Fibroblast of skin of abdomen (primary cell): Measurements from ENCODE around the gene SLC25A18.
A peak's percentile ranks its signal among the peaks of the same experiment; 100 is the strongest.

ENCODE experiments used
- DNase-seq: peaks from one replicate; pipeline ENCODE4 v3.0.0-alpha.2; 2013

SLC25A18 gene

GRCh38 chr22:17570851-17571631 is 7.7 kb downstream of the SLC25A18 start:
- DNase-seq, result peak; percentile 65

- no peak for DNase-seq
Measured at GRCh38 chr22:17575151-17575550, 11.9 kb downstream of the SLC25A18 start.

GRCh38 chr22:17575681-17576080 is 12.4 kb downstream of the SLC25A18 start:
- no peak for DNase-seq

- DNase-seq, result peak; percentile 88
Measured at GRCh38 chr22:17576470-17576869, 13.2 kb downstream of the SLC25A18 start.

- peak; percentile 44 for DNase-seq
Measured at GRCh38 chr22:17578136-17578754, 14.9 kb downstream of the SLC25A18 start.

- DNase-seq, result no peak
Measured at GRCh38 chr22:17579535-17579981, 16.3 kb downstream of the SLC25A18 start.

- no peak for DNase-seq
Measured at GRCh38 chr22:17580441-17581031, 17.2 kb downstream of the SLC25A18 start.

- no peak for DNase-seq
Measured at GRCh38 chr22:17581056-17581455, 17.8 kb downstream of the SLC25A18 start.

- DNase-seq, result no peak
Measured at GRCh38 chr22:17581631-17582030, 18.3 kb downstream of the SLC25A18 start.

GRCh38 chr22:17583151-17583550 is 19.9 kb downstream of the SLC25A18 start:
- DNase-seq, result no peak

- DNase-seq, result no peak
Measured at GRCh38 chr22:17586831-17587440, 23.6 kb downstream of the SLC25A18 start.

GRCh38 chr22:17587629-17588028 is 24.3 kb downstream of the SLC25A18 start:
- DNase-seq, result no peak

- DNase-seq, result no peak
Measured at GRCh38 chr22:17588606-17589005, 25.3 kb downstream of the SLC25A18 start.

- no peak for DNase-seq
Measured at GRCh38 chr22:17589810-17590375, 26.6 kb downstream of the SLC25A18 start.

- DNase-seq, result no peak
Measured at GRCh38 chr22:17590586-17590985, 27.3 kb downstream of the SLC25A18 start.

- no peak for DNase-seq
Measured at GRCh38 chr22:17592201-17592600, 28.9 kb downstream of the SLC25A18 start.

GRCh38 chr22:17596226-17596625 is 32.9 kb downstream of the SLC25A18 start:
- no peak for DNase-seq

- DNase-seq, result peak; percentile 17
Measured at GRCh38 chr22:17597217-17597616, 33.9 kb downstream of the SLC25A18 start.

GRCh38 chr22:17598318-17598717 is 35.0 kb downstream of the SLC25A18 start:
- DNase-seq, result no peak

- DNase-seq, result no peak
Measured at GRCh38 chr22:17601031-17601430, 37.7 kb downstream of the SLC25A18 start.

- DNase-seq, result no peak
Measured at GRCh38 chr22:17603668-17604067, 40.4 kb downstream of the SLC25A18 start.

GRCh38 chr22:17606496-17606895 is 43.2 kb downstream of the SLC25A18 start:
- peak; percentile 56 for DNase-seq
